Neural cell (in vitro differentiated cells): ENCODE measurements around the gene B4GALT2. TPM values are rescaled to one million over a fixed set of nuclear protein-coding genes. Genes with fewer than 3 reads are reported as not detected.

Experiments used
- H2AFZ ChIP-seq: fragments of 200-600, 300-800 bp; sonication (generic), shearing (Covaris generic); 2 replicates; pipeline ENCODE4 v1.6.0; 2014; ENCODE audit warnings: low read depth, mild to moderate bottlenecking, antibody characterized with exemption, low read length, moderate library complexity
- H3F3A ChIP-seq: fragments of 200-600 bp; shearing (Covaris generic); 2 replicates; pipeline ENCODE4 v1.6.1; 2016; ENCODE audit warnings: mild to moderate bottlenecking, moderate library complexity, mixed read lengths, antibody characterized with exemption, low read length; ENCODE audit not compliant: insufficient read depth, poor library complexity, severe bottlenecking
- H3K27ac ChIP-seq: fragments of 200-600, 300-800 bp; sonication (generic), shearing (Covaris generic); 2 replicates; pipeline ENCODE4 v1.5.1; 2014; ENCODE audit warnings: mild to moderate bottlenecking, low read length, moderate library complexity
- H3K27me3 ChIP-seq: fragments of 300-800, 200-600 bp; sonication (generic), shearing (Covaris generic); 2 replicates; pipeline ENCODE4 v1.6.0; 2014; ENCODE audit warnings: mild to moderate bottlenecking, low read depth, low read length, moderate library complexity; ENCODE audit not compliant: insufficient read depth
- H3K36me3 ChIP-seq: fragments of 300-800, 200-600 bp; sonication (generic), shearing (Covaris generic); 2 replicates; pipeline ENCODE4 v1.5.1; 2014; ENCODE audit warnings: mild to moderate bottlenecking, antibody characterized with exemption, low read length, moderate library complexity; ENCODE audit not compliant: insufficient read depth
- H3K4me2 ChIP-seq: fragments of 300-800, 200-600 bp; sonication (generic), shearing (Covaris generic); 2 replicates; pipeline ENCODE4 v1.6.0; 2014; ENCODE audit warnings: mild to moderate bottlenecking, low read length
- H3K4me3 ChIP-seq: fragments of 300-800, 200-600 bp; sonication (generic), shearing (Covaris generic); 2 replicates; pipeline ENCODE4 v1.5.1; 2014; ENCODE audit warnings: mild to moderate bottlenecking, low read length, moderate library complexity
- H3K79me2 ChIP-seq: fragments of 200-600 bp; shearing (Covaris generic); replicated peaks from 2 replicates; pipeline ENCODE4 v1.6.0; 2014; ENCODE audit warnings: mild to moderate bottlenecking, low read length, moderate library complexity; ENCODE audit not compliant: insufficient read depth
- H3K9ac ChIP-seq: fragments of 300-800, 200-600 bp; sonication (generic), shearing (Covaris generic); 2 replicates; pipeline ENCODE4 v1.6.1; 2016; ENCODE audit warnings: mild to moderate bottlenecking, low read length, mixed read lengths
- H3K9me2 ChIP-seq: fragments of 200-600 bp; shearing (Covaris generic); 2 replicates; pipeline ENCODE4 v1.6.1; 2016; ENCODE audit warnings: mild to moderate bottlenecking, low read length, mixed read lengths; ENCODE audit not compliant: insufficient read depth
- H3K9me3 ChIP-seq: fragments of 200-600, 300-800 bp; sonication (generic), shearing (Covaris generic); 2 replicates; pipeline ENCODE4 v1.6.1; 2016; ENCODE audit warnings: mild to moderate bottlenecking, mixed run types, low read length, moderate library complexity, mixed read lengths
- H4K20me1 ChIP-seq: fragments of 200-600 bp; shearing (Covaris generic); 2 replicates; pipeline ENCODE4 v1.6.1; 2016; ENCODE audit warnings: mild to moderate bottlenecking, mixed run types; ENCODE audit not compliant: insufficient read depth
- EP300 ChIP-seq: fragments of 450-650 bp; conservative IDR thresholded peaks from 2 replicates; pipeline ENCODE4 v1.6.1; 2014; ENCODE audit warnings: antibody characterized with exemption, mild to moderate bottlenecking, moderate library complexity; ENCODE audit not compliant: poor library complexity, severe bottlenecking
- EZH2 ChIP-seq: fragments of 200-600, 300-800 bp; shearing (Covaris generic), sonication (generic); IDR thresholded peaks from 2 replicates; pipeline ENCODE4 v1.6.1; 2014; ENCODE audit warnings: antibody characterized with exemption, low read length, borderline replicate concordance, mild to moderate bottlenecking; ENCODE audit not compliant: insufficient read depth, poor library complexity, severe bottlenecking
- MXI1 ChIP-seq: fragments of 450-650 bp; conservative IDR thresholded peaks from 2 replicates; pipeline ENCODE4 v1.6.1; 2014; ENCODE audit warnings: antibody characterized with exemption, mild to moderate bottlenecking; ENCODE audit not compliant: poor library complexity, severe bottlenecking
- POLR2AphosphoS5 ChIP-seq: IDR thresholded peaks from 2 replicates; pipeline ENCODE4 v1.6.1; 2012
- RAD21 ChIP-seq: fragments of 450-650 bp; conservative IDR thresholded peaks from 2 replicates; pipeline ENCODE4 v1.6.1; 2014; ENCODE audit warnings: antibody characterized with exemption, mild to moderate bottlenecking, moderate library complexity
- SMC3 ChIP-seq: fragments of 450-650 bp; conservative IDR thresholded peaks from 2 replicates; pipeline ENCODE4 v1.6.1; 2014; ENCODE audit warnings: antibody characterized with exemption, mild to moderate bottlenecking, moderate library complexity; ENCODE audit not compliant: poor library complexity
- TAF1 ChIP-seq: IDR thresholded peaks from 2 replicates; pipeline ENCODE4 v1.6.1; 2012; ENCODE audit warnings: low read depth
- polyA plus RNA-seq: library from polyadenylated mRNA; depleted of rRNA; stranded (reverse); fragments of >200 nt; gene quantifications from 2 replicates; pipeline ENCODE4 v1.2.3, GENCODE V29; 2014
- TF ChIP-seq, protein P1 (sequence below): IDR thresholded peaks from 2 replicates; pipeline ENCODE4 v1.6.1; 2012; ENCODE audit warnings: borderline replicate concordance
- TF ChIP-seq, protein P2 (sequence below): fragments of 450-650 bp; IDR thresholded peaks from 2 replicates; pipeline ENCODE4 v1.5.1; 2014; ENCODE audit warnings: antibody characterized with exemption, mild to moderate bottlenecking, moderate library complexity; ENCODE audit not compliant: poor library complexity, severe bottlenecking

B4GALT2 gene
- polyA plus RNA-seq, 1 donor from 2014 or later, result 129 TPM

DNA sequence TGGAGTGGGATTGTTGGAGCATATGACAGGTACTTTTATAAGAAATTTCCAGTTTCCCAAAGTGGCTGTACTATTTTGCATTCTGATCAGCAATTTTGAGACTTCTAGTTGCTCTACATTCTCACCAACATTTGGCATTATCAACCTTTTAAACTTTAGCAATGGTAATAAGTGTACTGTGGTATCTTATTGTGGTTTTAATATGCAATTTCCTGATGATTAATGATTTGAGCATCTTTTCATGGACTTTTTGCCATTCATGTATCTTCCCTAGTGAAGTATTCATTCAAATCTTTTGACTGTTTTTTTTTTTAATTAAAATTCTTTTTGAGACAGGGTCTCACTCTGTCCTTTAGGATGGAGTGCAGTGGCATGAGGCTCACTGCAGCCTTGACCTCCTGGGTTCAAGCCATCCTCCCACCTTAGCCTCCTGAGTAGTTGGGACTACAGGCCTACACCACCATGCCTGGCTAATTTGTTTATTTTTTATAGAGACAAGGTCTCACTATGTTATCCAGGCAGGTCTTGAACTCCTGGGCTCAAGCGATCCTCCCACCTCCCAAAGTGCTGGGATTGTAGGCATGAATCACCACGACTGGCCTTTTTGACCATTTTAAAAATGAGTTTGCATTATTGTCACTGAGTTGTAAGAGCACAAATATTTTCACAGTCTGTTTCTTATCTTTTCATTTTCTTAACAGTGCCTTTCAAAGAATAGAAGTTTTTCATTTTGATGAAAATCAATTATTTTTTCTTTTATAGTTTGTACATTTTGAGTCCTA lies 60.1 kb downstream of the B4GALT2 start:
- no peak overlapping the region for H2AFZ ChIP-seq
- TF ChIP-seq, protein P1, sequence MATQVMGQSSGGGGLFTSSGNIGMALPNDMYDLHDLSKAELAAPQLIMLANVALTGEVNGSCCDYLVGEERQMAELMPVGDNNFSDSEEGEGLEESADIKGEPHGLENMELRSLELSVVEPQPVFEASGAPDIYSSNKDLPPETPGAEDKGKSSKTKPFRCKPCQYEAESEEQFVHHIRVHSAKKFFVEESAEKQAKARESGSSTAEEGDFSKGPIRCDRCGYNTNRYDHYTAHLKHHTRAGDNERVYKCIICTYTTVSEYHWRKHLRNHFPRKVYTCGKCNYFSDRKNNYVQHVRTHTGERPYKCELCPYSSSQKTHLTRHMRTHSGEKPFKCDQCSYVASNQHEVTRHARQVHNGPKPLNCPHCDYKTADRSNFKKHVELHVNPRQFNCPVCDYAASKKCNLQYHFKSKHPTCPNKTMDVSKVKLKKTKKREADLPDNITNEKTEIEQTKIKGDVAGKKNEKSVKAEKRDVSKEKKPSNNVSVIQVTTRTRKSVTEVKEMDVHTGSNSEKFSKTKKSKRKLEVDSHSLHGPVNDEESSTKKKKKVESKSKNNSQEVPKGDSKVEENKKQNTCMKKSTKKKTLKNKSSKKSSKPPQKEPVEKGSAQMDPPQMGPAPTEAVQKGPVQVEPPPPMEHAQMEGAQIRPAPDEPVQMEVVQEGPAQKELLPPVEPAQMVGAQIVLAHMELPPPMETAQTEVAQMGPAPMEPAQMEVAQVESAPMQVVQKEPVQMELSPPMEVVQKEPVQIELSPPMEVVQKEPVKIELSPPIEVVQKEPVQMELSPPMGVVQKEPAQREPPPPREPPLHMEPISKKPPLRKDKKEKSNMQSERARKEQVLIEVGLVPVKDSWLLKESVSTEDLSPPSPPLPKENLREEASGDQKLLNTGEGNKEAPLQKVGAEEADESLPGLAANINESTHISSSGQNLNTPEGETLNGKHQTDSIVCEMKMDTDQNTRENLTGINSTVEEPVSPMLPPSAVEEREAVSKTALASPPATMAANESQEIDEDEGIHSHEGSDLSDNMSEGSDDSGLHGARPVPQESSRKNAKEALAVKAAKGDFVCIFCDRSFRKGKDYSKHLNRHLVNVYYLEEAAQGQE, result no peak
- no peak for TF ChIP-seq MXI1
- no peak overlapping the region for H3K4me2 ChIP-seq
- no peaks in the 10 kb centered on the region for H3K9me3 ChIP-seq
- no peak overlapping the region for H3K27ac ChIP-seq
- no peaks in the 10 kb centered on the region for H3K27me3 ChIP-seq
- H3F3A ChIP-seq, result no peaks in the 10 kb centered on the region
- H3K36me3 ChIP-seq, result no peaks in the 10 kb centered on the region
- no peak overlapping the region for H3K4me3 ChIP-seq
- no peaks in the 10 kb centered on the region for H3K79me2 ChIP-seq
- H3K9ac ChIP-seq, result no peak overlapping the region
- no peaks in the 10 kb centered on the region for H4K20me1 ChIP-seq
- no peaks in the 10 kb centered on the region for H3K9me2 ChIP-seq

DNA sequence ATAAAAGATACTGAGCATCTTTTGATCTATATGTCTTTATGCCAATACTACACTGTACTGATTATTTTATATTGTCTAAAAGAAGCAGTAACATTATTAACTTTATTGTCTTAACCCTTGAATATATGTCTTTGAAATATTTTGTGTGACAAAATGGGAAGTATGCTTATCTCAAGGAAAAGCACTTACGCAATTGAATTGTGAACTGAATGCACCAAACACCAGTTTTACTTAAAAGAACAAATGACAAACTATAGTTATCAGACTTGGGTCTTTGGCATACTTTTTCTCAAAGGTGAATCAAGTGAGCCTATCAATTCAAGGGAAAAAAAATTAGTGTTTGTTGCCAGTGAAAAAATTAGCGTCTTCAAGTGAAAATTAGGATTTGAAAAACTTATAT lies 61.4 kb downstream of the B4GALT2 start:
- Histone ChIP-seq H4K20me1 (no peaks in the 10 kb centered on the region), H3K9me3 (no peaks in the 10 kb centered on the region), H3K9ac (no peak overlapping the region), H3K27ac (no peak overlapping the region), H3K9me2 (no peaks in the 10 kb centered on the region), H3K4me3 (no peak overlapping the region), H3F3A (no peaks in the 10 kb centered on the region), H3K4me2 (no peak overlapping the region), H3K79me2 (no peaks in the 10 kb centered on the region), H2AFZ (no peak overlapping the region), H3K27me3 (no peaks in the 10 kb centered on the region), H3K36me3 (no peaks in the 10 kb centered on the region)
- TF ChIP-seq RAD21, result no peak
- TF ChIP-seq SMC3, result no peak
- no peak for TF ChIP-seq MXI1
- TF ChIP-seq, protein P2, sequence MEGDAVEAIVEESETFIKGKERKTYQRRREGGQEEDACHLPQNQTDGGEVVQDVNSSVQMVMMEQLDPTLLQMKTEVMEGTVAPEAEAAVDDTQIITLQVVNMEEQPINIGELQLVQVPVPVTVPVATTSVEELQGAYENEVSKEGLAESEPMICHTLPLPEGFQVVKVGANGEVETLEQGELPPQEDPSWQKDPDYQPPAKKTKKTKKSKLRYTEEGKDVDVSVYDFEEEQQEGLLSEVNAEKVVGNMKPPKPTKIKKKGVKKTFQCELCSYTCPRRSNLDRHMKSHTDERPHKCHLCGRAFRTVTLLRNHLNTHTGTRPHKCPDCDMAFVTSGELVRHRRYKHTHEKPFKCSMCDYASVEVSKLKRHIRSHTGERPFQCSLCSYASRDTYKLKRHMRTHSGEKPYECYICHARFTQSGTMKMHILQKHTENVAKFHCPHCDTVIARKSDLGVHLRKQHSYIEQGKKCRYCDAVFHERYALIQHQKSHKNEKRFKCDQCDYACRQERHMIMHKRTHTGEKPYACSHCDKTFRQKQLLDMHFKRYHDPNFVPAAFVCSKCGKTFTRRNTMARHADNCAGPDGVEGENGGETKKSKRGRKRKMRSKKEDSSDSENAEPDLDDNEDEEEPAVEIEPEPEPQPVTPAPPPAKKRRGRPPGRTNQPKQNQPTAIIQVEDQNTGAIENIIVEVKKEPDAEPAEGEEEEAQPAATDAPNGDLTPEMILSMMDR, result no peak
- TF ChIP-seq EP300, result no peak
- TF ChIP-seq EZH2, result no peak
- TF ChIP-seq, protein P1, result no peak
- TF ChIP-seq POLR2AphosphoS5, result no peak
- TF ChIP-seq TAF1, result no peak
